GM19468 (cell line): ENCODE data around the gene TTLL10.
"Not testable (repeated sequence)": the region's sequence is repeated elsewhere in the genome, so short reads cannot be mapped to it uniquely, and the experiment has no call there.

Experiments
- ATAC-seq: cut with Tn5 transposase; IDR thresholded peaks from one replicate; pipeline ENCODE4 v1.9.1; 2021; ENCODE audit warnings: mild to moderate bottlenecking, moderate library complexity, moderate number of reproducible peaks; ENCODE audit not compliant: unreplicated experiment; ENCODE audit errors: extremely low read depth

The TTLL10 gene

DNA sequence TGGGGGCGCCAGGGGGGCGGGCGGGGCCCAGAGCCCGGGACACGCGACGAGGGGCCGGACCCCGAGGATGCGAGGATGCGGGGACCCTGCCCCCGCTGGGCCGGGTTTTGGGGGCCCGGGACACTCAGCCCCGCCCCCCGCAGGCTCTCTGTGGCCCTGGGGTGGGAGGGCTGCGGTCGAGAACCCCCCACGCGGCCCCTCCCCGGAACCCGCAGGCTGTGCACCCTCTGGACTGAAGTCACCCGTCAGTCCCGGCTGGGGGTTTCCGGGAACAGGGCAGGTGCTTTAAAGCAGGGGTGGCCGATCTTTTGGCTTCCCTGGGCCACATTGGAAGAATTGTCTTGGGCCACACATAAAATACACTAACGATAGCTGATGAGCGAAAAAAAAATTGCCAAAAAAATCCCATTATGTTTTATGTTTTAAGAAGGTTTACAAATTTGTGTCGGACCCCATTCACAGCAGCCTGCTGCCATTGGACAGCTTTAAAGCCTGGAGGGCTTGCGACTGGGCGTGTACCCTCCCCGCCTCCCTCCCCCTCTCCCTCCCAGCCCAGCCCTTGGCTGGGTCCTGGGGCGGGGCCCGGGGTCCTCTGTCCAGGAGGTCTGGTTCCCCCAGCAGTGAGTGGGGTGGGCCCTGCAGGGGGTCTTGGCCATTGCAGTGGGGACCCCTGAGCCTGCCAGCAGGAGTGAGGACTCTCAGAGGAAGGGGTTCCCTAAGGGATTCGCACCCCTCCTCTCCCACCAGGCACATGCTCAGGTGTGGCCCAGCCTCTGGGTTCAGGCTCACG lies 36.2 kb upstream of the TTLL10 start:
- ATAC-seq: no peak

DNA sequence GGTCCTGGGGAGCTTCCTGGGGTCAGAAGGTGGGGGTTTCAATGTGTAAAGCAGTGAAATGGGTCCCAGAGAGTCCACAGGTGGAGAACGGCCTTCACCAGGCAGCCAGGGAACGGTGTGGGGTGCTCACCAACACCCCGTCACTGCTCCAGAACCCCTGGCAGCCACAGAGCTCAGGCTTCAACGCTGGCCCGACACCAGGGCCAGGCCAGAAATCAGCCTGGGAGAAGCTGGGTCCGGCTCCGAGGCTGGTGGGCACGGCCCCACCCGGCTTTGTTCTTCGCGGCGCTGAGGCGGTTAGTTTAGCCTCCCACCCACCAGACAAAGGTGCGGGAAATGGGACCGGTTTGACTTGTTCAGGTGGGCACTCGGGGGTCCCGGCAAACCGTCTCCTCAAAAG lies 33.0 kb upstream of the TTLL10 start:
- no peak for ATAC-seq

DNA sequence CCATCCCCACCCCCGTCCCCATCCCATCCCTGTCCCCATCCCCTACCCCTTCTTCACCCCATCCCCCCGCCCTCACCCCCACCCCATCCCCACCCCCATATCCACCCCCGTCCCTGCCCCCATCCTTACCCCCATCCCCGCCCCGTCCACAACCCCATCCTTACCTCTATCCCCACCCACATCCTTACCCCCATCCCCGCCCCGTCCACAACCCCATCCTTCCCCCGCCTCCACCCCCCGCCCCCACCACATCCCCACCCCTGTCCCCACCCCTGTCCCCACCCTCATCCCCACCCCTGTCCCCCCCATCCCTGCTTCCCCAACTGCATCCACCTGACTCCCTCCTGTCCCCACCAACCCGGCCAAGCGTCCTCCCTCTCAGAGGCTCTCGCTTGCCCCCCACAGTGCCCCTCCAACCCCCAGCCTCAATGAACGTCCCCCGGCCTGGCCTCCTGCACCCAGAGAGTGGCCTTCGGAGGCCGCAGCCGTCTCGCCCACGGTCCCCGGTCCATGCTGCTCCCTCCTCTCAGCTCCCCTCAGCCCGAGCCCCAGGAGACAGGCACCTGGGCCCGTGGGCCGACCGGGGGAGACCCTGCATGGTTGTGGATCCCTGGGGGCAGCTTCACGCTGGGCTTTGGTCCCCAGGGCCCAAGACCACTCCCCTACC lies 32.3 kb upstream of the TTLL10 start:
- ATAC-seq: no peak

DNA sequence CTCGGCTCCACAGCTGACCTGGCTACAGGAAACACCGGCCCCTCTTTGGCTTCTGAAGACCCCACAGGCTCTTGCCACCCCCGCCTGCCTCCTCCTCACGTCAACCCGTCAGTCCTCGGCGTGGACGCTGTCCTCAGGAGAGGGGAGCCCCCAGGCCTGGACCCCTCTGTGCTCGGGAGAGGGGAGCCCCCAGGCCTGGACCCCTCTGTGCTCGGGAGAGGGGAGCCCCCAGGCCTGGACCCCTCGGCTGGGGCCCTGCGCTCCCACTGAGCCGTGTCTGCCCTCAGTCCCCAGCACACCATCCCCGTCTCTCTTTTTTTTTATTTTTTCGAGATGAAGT lies 31.8 kb upstream of the TTLL10 start:
- no peak for ATAC-seq

DNA sequence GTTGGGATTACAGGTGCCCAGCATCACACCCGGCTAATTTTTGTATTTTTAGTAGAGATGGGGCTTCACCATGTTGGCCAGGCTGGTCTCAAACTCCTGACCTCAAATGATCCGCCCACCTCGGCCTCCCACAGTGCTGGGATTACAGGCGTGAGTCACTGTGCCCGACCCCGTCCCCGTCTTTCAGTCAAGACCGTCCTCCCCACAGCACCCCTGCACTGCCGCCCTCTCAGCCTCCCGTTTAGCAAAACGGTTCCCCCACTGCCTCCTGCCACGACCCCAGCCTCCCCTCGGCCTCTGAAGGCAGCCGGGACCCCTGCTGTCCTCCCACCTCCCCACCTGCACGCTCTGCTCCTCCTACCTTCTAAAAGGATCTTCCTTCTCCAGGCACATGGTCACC lies 31.3 kb upstream of the TTLL10 start:
- ATAC-seq: not testable (repeated sequence)

DNA sequence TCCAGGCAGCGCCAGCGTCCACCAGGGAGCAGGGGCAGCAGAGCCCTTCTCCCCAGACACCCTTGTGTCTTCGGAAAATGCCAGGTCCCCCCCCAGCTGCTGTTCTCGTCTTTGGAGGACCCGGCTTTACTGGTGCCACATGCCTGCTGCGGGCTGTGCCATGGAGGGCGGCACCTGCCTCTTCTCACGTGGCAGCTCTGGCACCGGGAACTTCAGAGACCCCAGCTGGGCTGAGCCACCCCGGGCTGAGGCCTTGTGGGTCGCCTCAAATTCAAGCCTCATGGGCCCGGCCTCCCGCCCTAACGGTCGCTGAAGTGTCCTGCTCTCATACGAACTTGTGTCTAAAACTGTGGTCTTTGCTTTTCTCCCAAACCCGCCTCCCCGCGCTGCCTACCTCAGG lies 30.8 kb upstream of the TTLL10 start:
- ATAC-seq: no peak

DNA sequence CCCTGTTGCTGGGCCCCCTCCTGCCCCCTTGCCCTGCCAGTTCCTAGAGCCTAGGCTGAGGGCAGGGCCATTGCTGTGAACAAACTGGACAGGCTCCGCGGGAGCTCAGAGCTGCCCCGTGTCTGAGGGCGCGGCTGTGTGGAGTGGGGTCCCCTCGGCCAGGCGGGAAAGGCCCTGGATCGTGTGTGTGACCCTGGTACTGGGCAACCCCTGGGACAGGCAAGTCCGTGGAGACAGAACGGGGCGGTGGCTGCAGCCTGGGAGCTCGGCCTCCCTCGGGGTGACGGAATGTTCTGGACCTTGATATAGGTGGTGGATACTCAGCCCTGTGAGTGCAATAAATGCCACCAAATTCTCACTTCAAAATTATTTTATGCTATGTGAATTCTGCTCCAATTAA lies 30.0 kb upstream of the TTLL10 start:
- no peak for ATAC-seq

DNA sequence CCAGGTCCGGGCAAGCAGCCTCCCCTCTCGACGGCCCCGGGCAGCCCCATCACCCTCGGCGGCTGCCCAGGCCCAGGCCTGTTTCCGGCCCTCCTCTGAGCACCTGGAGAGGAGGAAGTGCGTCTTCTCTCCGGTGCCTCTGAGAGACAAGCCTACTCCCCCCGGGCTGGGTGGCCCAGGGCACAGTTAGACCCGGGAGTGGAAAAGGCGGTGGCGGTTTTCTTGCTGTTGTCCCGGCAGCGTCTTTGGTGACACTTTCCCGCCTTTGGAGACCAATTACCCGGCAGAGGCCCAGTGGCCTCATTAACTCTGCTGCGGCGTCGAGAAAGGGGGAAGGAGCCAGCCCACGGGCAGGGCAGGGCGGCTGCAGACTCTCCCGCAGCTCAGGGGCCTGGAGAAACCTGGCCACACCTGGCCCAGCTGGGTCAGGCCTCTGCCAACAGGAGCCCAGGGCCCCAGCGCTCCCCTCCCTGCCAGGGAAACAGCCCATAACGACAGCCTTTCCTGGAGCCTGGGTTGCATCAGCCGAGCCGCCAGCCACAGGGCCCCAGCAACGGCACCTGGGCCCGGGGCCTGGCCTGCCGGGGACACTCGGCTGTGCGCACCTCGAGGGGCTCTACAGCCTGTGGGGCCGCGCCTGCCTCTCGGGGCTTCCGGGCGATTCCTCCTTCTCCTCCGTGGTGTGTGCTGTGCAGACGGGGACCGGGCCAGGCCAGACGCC lies 29.4 kb upstream of the TTLL10 start:
- ATAC-seq: peak; percentile 32

DNA sequence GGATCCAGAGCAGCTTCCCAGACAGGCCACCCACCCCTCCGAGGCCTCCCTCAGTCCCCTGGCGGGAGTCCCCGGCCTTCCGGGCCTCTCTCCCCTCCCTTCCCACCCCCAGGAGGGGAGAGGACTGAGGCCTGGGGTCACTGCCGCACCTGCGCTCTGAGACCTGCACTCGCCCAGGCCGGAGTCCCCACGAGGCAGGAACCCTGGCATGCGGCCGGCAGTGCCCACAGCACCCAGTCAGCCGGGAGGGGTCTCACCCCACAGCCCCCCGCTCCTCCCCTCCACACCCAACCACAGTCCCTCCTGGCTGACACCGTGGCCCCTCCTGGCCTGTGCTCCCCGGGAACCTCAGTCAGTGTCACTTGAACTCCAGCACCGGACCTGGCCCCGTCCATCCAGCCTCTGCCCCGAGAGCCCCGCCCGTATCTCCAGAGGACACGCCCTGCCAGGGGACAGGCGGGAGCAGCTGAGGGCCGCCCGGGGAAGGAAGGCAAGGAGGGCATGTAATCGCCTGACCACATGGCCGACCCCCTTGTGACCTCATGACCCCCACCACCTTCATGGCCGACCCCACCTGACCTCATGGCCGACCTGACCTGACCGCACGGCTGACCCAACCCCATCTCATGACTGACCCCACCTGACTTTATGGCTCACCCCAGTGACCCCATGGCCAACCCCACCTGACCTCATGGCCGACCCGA lies 28.7 kb upstream of the TTLL10 start:
- no peak for ATAC-seq

DNA sequence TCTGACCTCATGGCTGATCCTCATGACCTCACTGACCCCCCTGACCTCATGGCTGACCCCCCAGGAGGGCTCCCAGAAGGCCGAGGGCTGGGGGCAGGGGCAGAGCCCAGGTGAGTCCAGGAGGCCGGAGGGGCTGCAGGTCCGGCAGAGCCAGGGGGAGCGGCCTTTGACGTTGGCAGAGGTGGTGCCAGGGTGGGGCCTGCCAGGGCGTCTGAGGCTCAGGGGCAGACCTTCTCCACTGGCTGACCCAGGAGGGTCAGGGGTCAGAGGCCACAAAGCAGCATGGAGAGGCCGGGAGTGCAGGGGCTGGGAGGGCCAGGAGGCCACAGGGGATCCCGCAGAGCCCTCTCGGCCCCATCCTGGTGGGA lies 28.1 kb upstream of the TTLL10 start:
- ATAC-seq: no peak

DNA sequence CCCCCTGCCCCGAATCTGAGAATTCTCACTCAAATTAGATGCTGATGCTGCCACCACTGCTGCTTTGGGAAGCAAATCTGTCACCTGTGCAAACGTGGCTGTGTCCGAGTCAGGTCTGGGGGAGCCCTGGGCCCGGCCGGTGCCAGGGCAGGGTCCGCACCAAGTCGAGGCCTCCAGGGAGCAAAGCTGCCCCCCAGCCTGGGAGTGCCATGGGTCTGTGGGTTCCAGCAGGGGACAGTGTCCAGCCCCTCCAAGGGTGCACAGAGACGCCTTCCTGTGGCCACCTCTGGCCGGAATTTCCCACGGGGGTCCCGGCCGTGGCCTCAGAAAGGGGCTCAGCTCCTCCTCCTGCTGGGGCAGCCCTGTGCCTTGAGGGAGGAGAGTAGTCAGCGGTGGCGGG lies 27.7 kb upstream of the TTLL10 start:
- ATAC-seq: no peak

DNA sequence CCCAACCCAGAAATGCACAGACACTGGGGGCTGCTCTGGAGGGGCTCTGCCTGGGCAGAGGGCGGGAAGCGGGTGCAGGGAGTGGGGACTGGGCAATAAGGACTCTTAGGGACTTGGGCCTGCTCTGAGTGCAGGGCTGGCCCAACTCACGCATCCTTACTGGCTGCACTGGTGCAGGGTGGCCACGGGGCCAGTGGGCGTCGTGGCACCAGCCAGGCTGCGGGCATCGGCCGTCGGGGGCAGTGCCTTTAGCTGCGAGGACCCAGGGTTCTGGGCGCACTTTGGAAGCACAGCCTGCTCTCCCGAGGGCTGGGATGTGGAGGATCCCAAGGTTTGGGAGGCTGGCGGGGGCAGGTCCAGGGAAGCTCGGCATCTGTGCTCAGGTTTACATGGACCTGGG lies 27.1 kb upstream of the TTLL10 start:
- ATAC-seq: no peak

DNA sequence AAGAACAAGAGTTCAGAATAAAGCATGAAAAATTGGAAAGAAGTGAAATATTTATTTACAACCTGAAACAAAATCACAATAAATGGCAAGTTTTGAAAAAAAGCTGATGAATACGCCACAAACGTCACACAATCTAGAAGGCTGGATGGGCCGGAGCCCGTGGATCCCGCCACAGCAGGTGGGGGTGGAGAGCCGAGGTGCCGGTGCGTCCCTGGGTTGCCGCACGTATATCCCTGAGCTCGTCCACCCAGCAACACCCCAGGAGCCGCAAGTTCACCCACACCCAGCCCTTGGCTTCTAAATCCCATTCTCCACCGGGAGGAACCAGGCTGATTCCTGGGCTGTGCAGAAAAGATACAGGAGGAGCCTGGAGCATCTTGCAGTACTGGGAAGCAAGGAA lies 25.6 kb upstream of the TTLL10 start:
- no peak for ATAC-seq

DNA sequence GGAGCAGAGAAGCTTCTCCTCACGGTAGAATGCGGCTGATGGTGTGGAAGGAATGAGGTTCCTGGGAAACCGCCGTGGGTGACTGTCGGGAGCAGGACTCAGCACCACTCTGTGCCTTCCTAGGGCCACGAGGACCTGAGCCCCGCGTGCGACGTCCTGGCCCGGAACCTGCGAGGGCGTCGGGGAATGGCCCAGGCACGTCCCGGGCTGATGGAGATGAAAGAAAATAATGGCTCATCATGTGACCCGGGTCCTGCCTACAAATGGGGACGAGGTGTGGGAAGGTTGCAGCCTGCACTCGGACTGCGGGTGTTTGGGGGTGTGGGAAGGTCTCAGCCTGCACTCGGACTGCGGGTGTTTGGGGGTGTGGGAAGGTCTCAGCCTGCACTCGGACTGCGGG lies 25.1 kb upstream of the TTLL10 start:
- ATAC-seq: no peak

DNA sequence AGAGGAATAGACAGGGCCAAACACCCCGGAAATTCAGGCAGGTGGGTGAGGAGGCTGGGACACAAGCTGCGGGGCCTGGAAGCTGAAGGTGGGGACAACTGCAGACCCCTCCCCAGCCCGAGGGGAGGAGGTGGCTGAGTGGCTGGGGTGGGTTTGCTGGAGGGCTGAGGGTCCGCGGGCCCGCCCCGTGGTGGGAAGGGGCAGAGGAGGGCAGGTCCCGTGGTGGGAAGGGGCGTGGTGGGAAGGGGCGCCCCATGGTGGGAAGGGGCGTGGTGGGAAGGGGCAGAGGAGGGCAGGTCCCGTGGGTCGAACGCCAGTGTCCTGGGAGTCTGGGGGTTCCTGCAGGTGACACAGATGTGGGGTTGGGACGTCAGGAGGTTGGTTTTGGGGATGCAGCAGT lies 24.3 kb upstream of the TTLL10 start:
- ATAC-seq: no peak

DNA sequence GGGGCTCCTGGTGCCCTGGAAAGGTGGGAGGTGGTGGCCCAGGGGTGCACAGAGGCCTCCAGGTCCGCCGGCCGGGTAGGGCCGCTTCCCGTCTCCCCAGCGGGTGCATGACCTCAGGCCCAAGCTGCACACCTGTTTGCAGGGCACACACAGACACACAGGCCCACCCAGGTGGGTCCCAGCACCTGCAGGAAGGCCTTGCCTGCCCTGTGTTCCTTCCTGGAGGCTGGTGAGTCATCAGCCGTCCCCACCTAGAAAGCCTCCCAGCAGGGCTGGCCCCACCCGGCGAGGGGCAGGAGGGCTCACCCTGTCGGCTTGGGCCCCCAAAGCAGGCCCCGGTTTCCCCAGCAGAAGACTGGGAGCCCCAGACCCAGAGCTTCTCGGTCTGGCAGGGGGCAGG lies 23.6 kb upstream of the TTLL10 start:
- ATAC-seq: no peak

DNA sequence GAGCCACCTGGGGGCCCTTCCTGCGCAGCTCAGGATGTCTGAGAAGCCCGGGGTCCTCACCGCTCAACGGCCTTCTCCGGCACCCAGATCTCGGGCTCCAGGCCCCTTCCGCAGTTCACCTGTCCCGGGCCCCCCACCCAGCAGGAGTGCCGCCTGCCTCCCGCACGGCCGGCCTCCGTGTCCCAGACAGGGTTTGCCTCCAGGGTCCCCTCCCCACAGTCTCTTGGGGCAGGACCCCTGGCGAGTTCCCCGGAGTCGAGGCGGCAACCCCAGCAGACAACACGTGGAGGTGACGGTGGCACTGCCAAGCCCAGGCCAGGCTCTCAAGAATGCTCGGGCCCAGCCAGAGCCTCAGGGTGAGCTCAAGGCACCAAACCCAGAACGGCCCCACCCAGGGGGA lies 22.4 kb upstream of the TTLL10 start:
- ATAC-seq: no peak

DNA sequence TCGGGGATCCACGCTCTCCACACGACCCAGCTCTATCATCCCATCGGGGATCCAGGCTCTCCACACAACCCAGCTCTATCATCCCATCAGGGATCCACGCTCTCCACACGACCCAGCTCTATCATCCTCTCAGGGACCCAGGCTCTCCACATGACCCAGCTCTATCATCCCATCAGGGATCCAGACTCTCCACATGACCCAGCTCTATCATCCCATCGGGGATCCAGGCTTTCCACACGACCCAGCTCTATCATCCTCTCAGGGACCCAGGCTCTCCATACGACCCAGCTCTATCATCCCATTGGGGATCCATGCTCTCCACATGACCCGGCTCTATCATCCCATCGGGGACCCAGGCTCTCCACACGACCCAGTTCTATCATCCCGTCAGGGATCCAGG lies 21.2 kb upstream of the TTLL10 start:
- ATAC-seq: not testable (repeated sequence)

DNA sequence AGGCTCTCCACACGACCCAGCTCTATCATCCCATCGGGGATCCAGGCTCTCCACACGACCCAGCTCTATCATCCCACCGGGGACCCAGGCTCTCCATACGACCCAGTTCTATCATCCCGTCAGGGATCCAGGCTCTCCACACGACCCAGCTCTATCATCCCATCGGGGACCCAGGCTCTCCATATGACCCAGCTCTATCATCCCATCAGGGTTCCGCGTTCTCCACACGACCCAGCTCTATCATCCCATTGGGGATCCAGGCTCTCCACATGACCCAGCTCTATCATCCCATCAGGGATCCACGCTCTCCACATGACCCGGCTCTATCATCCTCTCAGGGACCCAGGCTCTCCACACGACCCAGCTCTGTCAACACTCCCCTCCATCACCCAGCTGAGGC lies 20.5 kb upstream of the TTLL10 start:
- not testable (repeated sequence) for ATAC-seq

DNA sequence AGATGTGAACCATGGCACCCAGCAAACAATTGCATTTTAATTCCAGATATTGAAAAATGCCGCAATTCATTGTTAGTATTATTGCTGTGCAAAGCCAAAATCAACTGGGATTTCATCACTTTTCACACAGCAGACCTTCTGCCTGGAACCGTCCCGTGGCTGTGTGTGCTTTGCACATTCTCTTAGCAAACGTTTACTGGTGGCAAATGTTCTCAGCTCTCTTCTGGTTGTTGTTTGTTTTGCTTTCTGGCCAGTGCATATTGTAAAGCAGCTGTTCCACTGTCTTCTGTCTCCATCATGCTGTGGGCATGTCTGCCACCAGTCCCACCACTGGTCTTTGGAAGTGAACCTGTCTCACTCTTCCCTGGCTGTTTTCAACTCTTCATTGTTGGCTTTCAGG lies 19.8 kb upstream of the TTLL10 start:
- ATAC-seq: no peak

DNA sequence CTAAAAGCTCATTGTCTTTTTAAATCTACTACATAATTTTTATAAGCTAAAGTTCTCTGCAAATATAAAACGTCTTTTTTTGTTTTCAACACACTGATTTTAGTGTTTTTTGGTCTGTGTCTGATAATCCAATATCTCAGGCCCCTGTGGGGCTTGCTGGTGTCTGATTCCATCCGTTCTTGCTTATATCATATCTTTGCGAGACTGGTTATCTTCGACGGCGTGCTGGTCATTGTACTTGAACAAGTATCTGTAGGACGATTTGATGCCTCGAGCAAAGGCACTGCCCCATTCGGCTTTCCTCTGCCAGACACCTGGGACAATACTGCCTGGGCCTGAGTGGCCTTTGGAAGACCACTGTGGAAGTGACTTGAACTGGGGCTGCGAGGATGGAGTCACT lies 18.4 kb upstream of the TTLL10 start:
- no peak for ATAC-seq
